ENCODE data around the gene MFN2.
"Not testable (repeated sequence)": the region's sequence is repeated elsewhere in the genome, so short reads cannot be mapped to it uniquely, and the experiment has no call there.

The MFN2 gene

GRCh38 chr1:12001249-12001917 is 21.1 kb downstream of the MFN2 start:
- peak; percentile 60 for DNase-seq

GRCh38 chr1:12001996-12002493 is 21.8 kb downstream of the MFN2 start:
- no peak for DNase-seq

GRCh38 chr1:12003762-12004161 is 23.5 kb downstream of the MFN2 start:
- DNase-seq: peak; percentile 88

- peak; percentile 26 for DNase-seq
Measured at GRCh38 chr1:12005488-12006166, 25.4 kb downstream of the MFN2 start.

GRCh38 chr1:12006167-12006921 is 26.1 kb downstream of the MFN2 start:
- DNase-seq: no peak

- DNase-seq: no peak
Measured at GRCh38 chr1:12007204-12007603, 27.0 kb downstream of the MFN2 start.

GRCh38 chr1:12008355-12008754 is 28.1 kb downstream of the MFN2 start:
- DNase-seq: not testable (repeated sequence)

- no peak for DNase-seq
Measured at GRCh38 chr1:12009318-12009947, 29.2 kb downstream of the MFN2 start.

- no peak for DNase-seq
Measured at GRCh38 chr1:12010746-12011570, 30.7 kb downstream of the MFN2 start.

GRCh38 chr1:12011998-12012397 is 31.8 kb downstream of the MFN2 start:
- no peak for DNase-seq

- DNase-seq: no peak
Measured at GRCh38 chr1:12012560-12013316, 32.5 kb downstream of the MFN2 start.

- DNase-seq: peak; percentile 41
Measured at GRCh38 chr1:12014141-12014991, 34.1 kb downstream of the MFN2 start.

GRCh38 chr1:12015001-12015491 is 34.8 kb downstream of the MFN2 start:
- no peak for DNase-seq

GRCh38 chr1:12015499-12015898 is 35.3 kb downstream of the MFN2 start:
- no peak for DNase-seq

- no peak for DNase-seq
Measured at GRCh38 chr1:12016182-12016581, 35.9 kb downstream of the MFN2 start.

GRCh38 chr1:12019858-12020509 is 39.7 kb downstream of the MFN2 start:
- peak; percentile 48 for DNase-seq

GRCh38 chr1:12021616-12022015 is 41.4 kb downstream of the MFN2 start:
- no peak for DNase-seq

GRCh38 chr1:12022036-12022435 is 41.8 kb downstream of the MFN2 start:
- no peak for DNase-seq

GRCh38 chr1:12026586-12026985 is 46.3 kb downstream of the MFN2 start:
- DNase-seq: no peak

- no peak for DNase-seq
Measured at GRCh38 chr1:12028248-12028647, 48.0 kb downstream of the MFN2 start.

All from NCI-H82 (cell line).